Left kidney (tissue), 1 donor: ENCODE results near the gene RPL39L. TPM values are rescaled to one million over a fixed set of nuclear protein-coding genes. Genes with fewer than 3 reads are reported as not detected.

Experiments
- polyA plus RNA-seq: library from polyadenylated mRNA; unstranded; fragments of 120-200 nt; gene quantifications from one replicate; pipeline ENCODE4 v1.2.1, GENCODE V29; 2013; ENCODE audit not compliant: insufficient read length

RPL39L gene
- polyA plus RNA-seq, 1 donor, result 18.6 TPM

Other genes starting within 250 kb of the RPL39L start
- gene ST6GAL1, start 209.0 kb downstream of the RPL39L start, polyA plus RNA-seq, result 75.9 TPM
- not detected for gene RTP1, start 58.0 kb upstream of the RPL39L start, polyA plus RNA-seq
- gene MASP1, start 152.2 kb upstream of the RPL39L start, polyA plus RNA-seq, result 8.7 TPM
- 0.70 TPM for gene RTP4, start 228.9 kb upstream of the RPL39L start, polyA plus RNA-seq